HG03060 (cell line): Measurements from ENCODE around the gene STC2.

Experiments used
- ATAC-seq: cut with Tn5 transposase; IDR thresholded peaks from one replicate; pipeline ENCODE4 v1.9.1; 2021; ENCODE audit warnings: low read depth, moderate number of reproducible peaks; ENCODE audit not compliant: unreplicated experiment

STC2 gene

DNA sequence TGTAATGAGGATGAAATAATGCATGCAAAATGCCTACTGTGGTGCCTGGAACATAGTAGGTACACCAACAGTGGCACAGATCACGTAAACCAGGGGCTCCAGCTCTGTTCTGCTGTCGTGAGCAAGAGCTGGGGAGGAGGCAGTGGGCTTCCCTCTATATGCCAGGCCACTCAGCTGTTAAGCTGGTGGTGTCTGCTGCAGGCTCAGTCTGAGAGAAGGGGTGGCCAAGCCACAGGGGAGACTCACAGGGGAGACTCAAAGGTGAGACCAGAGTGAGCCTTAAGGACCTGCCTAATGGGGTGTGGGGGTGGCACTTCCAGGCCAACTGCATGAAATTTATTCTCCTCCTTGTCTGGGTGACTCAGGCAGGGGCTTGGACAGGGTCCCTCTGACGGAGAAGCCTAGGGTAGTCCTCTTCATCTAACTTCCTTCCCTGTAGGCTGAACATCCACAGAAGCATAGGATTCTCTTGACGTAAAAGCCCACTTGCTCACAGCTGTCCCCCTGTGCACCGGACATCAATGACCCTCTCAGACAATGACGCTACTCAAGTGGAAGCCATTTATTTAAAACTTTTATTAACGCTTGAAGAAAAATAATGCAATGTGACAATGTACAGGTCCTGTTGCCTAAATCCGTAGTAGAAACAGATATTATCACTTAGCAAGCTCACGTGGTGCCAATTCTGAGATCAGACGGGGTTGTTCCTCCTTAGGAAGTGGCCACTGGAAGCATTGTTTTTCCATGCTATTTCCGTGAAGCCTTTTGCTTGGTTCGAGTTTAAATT lies 13.9 kb downstream of the STC2 start:
- no peak for ATAC-seq

DNA sequence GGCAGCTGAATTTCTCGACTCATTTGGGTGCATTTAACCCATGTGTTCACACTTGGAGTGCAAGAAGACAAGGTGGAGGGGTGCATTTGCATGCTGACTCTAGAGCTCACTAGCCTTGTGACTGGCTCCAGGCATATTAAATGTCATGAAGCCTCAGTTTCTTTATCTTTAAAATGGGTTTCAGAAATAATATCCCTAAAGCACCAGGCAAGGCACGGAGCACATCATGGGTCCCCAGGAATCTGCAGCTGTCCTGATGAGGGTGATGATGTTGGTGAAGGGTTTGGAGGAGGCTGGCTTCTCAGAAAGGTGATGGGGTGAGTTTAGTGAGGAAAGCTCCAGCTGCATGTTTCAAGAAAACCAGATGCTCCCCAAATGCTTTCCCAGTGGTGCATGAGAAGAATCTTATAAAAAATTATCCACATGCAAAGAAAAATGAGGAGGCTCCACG lies 14.8 kb downstream of the STC2 start:
- ATAC-seq, result no peak

DNA sequence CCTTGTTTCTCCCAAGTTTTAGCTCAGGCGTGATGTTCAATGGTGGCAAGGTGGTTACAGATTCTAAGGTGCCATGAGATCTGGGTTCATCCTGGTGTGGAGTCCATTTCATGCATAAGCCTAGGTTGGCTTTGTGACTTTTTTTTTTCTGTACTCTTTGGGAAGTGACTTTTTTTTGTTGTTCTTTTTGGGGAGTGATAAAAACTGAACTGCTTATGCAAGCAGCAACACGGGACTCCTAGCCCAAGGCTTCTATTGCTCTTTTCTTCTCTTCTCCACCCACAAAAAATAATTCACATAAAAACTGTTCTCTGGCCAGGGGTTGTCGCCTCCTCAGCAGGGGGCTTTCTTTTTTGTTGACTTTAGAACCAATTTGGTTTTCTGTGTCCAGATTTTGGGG lies 15.4 kb downstream of the STC2 start:
- ATAC-seq, result no peak

DNA sequence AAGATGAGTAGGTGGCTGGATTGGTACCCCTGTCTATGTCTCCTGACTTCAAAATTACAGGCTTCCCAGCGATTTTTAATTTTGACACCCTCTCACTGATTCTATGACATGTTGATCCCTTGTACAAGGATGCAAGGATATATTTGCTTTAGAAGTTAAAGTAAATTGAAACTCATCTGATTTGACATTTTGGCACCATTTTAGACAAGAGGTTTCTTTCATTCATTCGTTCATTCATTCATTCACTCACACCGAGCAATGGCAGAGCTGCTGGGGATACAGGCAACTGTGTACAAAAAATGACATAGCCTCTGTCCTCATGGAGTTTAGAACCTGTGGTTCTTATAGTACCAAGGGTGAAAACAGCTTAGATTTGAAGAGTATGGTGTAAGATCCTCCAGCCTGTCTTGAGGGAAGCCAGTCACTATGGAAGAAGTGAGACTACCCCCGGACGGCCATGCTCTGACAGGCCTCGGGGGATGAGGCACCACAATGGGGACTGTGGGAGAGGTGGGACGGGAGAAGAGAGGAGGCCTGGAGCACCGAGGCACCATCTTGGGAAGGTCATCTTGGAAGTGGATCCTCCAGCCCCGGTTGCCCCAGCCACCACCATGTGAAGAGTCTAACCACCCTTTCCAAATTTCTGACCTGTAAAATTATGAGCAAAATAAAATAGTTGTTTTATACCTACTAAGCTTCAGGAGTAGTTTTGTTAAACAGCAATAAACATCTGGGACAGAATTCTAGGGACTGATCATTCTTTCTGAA lies 16.2 kb downstream of the STC2 start:
- ATAC-seq, result no peak

DNA sequence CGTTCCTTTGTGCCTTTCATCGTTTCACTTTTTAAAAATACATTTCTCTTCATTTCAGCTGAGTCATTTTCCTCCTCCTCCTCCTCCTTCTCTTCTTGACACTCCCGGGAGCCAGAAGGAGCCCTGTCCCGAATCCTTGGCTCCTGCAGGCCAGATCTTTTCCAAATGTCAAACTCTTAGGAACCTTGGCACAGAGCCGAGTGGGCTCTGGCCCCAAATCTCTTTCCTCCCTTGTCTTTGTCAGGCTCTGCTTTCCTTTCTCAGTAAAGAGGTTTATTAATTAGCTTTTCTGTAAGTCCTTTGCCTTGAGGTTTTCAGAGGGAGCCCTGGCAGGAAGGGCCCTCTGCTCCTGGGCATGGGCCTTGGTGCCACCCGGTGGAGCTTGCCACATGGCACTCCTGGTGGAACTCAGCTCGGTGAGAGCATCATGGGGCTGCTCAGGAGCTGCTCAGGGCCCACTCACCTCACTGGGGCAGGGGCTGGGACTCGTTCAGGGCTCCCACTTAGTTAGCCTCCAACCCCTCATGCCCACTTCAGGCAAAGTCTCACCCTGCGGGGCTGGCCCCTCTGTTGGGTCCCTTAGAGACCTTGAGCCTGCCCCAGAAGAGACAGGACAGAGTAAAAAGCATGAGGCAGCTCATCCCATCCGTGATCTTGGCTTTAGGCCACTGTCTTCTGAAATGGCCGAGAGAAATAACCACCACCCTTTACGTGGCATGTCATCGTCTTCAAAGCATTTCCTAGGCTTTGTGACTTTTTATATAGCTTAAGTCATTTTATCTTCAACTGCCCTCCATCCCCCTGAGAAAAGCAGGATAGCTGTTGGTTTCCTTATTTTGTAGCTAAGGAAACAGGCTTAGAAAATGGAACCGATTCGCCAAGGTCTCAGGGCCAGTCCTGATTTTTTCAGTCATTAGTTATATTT lies 17.1 kb downstream of the STC2 start:
- no peak for ATAC-seq

DNA sequence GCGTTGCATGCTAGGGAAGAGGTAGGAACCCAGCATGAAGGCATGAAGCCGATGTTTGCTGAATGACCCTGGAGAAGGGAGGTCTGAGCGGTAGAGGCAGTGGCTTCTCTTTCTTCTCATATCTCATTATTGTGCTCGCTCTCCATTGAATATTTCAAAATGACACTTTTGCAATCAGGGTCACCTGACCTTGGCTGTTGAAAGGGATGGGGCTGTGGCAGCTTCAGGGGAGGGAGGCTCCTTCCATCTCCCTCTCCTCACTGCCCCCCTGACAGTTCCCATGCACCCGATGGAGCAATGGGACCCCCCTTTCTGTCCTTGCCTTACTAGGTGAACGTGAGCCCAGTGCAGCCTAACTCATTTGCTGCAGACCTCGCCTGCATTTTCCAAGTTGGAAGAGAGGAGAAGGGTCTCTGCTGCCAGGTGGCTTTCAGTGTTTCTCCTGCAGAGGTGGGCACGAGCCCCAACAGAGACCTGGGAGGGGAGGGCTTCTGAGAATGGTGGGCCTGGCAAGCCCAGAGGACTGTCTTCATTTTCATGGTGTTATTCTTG lies 17.9 kb downstream of the STC2 start:
- ATAC-seq, result no peak

DNA sequence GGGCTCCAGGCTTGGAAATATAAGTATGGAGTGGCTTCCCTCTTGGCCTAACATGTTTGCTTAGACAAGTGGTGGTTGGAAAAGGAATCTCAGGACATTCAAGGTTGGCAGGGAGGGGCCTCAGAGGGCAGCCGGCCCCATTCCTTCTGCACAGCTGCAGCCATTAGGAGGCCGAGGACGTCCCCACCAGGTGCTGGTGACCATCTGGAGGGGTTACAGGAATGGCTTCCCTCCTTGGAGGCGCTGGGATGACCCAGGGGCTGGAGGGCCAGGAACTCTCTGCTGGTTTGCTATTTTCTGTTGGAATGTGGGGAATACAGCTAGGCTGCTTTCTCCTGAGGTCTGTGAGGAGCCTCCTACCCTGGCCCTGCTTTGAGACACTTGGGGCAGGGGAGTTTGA lies 18.5 kb downstream of the STC2 start:
- no peak for ATAC-seq

DNA sequence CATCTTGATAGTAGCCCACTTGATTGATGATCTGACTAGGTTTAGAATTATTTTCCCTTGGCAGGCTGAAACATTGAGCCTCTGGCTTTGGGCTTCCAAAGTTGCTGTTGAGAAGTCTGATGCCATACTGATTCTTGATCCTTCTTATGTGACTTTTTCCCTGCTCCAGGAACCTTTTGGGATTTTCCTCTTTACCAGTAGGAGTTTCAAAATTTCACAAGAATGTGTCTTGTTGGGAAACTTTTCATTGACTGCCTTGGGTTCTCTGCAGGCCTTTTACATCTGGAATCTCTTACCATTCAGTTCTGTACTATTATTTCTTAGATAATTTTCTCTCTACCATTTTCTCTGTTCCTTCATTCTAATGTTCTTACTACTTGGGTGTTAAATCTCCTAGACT lies 20.0 kb downstream of the STC2 start:
- ATAC-seq, result no peak

DNA sequence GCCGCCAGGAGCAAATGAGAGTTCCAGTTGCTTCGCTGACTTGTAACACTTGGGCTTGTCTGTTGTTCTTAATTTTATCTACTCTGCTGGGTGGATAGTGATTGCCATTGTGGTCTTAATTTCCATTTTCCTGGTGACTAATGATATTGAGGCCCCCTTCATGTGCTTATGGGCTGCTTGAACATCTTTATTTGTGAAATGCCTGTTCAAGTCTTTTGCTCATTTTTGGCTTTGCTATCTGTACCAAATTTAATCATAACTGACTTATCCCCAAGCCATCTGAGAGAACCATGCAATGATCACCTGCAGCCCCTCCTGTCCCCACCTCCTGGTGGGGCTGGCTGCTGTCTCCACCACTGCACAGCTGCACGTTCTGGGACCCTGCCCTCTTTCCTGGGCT lies 20.5 kb downstream of the STC2 start:
- ATAC-seq, result no peak

DNA sequence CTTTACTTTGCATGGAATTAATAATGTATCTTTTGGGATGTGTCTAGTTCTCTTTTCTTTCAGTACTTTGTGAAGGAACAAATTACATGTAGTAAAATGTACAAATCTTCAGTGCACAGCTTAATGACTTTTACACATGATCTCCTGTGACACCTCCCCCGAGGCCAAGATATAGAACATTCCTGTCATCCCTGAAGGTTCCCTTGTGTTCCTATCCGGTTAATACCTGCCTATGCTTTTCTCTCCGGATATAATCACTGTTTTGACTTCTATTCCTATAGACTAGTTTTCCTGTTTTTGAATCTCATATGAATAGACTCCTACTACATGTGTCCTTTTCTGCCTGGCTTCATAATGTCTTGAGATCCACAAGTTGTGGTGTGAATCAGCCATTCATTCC lies 21.5 kb downstream of the STC2 start:
- no peak for ATAC-seq

DNA sequence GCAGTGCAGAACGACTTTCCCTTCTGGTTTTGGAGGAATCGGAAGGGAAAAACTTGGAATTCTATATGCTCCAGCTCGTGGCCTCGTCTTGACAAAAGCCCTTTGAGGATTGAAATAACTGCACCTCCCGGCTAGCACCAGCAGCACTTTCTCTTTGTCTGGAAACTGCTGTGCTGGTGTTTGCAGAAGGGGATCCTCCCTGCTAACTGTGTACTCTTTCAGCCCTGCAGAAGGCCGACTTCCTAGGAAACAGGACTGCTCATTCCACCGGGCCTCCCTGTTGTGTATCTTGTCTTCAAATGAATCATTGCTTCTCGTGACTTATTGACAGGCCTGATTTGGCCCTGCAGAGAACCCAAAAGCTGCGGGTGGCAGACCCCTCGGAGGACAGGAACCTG lies 23.6 kb downstream of the STC2 start:
- ATAC-seq, result no peak

DNA sequence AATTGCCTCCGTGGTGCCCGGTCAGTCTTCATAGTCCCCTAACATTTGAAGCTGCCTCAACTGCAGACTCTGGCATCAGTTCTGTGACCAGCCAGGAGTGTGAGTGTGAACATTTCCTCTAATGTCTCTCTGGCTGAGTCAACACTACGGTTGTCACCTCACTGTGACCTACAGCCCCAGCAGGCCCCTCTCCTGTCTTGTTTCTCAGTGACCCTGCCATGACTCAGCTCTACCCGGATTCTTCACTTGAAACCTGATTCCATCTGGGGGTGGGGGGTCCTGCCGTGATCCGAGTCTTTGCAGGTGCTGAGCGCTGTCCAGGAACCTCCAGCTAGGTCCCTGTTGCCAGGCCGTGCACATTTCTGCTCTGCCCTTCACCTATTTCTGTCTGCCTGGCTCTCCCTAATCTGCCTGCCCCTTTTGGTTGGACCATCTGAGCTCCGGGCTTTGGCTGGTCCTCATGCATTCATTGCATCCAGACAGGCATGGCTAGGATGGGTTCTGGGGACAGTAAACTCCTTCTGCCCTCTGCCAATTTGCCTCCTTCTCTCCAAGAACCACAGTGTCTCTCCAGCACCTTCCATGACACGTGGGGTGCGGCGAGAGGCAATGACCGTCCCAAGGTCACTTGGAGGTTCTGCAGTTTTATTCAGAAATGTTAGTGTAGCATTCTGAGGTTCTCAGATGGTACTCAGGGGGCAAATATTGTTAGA lies 24.2 kb downstream of the STC2 start:
- ATAC-seq, result no peak

DNA sequence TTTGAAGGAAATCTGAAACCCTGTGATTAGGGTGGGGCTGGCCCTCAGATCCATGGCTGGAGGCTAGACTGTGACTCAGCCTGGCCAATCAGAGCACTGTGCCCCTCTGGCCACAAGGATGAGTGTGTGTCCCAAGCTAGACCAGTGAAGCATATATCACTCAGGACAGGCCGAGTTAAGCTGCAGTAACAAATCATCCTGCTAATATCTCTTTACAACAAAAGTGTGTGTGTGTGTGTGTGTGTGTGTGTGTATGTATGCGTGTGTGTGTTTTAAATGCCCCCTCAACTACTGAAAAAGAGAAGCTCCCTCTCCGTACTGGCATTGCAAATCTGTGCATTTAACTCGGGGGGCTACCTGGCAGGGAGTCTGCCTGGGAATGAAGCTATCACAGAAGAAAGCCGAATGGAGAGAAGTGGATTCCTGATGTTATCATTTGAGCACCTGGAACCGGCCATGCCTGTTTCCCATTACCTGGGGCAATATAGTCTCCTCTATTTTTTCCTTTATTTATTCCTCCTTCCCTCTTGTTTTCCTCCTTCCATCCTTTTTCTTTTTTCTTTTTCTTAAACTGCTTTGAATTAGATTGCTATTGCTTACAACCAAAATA lies 25.6 kb downstream of the STC2 start:
- no peak for ATAC-seq

DNA sequence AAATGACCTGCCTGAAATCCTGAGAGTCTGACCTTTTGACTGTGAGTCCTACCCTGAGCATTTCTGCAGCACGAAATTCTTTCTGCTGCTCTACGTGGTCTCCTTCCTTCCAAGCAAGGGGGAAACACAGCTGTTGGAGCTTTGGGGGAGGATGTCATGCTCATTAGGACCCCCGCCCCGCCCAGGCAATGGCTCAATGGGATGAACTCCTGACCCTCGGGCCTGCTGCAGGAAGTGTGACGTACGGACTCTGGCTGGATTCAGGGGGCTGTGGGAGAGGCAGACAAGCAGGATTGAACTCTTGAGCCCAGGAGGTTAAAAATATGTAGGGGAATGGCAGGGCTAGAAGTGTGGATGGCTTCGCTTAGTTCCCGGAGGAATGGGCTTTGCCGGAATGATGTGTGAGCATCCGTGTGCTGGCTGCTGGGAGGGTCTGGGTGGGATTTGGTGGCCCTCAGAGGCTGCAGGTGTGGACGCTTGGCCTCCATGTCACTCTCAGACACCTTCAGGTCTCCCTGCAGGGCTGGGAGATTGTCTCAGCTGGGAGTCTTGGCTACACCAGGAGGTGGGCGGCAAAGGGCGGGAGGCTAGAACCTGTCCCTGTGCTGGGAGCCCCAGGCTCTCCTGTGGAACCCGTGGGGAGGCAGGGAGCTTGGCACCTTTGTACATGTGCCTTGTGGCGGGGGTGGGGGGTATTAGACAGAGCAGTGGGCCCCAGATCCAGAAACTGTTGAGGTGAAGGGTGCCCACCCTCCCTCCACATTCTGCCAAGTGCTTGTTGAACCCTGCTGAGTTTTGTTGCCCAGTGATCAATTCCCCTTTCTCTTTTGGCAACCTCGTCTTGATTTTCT lies 26.3 kb downstream of the STC2 start:
- ATAC-seq, result no peak

DNA sequence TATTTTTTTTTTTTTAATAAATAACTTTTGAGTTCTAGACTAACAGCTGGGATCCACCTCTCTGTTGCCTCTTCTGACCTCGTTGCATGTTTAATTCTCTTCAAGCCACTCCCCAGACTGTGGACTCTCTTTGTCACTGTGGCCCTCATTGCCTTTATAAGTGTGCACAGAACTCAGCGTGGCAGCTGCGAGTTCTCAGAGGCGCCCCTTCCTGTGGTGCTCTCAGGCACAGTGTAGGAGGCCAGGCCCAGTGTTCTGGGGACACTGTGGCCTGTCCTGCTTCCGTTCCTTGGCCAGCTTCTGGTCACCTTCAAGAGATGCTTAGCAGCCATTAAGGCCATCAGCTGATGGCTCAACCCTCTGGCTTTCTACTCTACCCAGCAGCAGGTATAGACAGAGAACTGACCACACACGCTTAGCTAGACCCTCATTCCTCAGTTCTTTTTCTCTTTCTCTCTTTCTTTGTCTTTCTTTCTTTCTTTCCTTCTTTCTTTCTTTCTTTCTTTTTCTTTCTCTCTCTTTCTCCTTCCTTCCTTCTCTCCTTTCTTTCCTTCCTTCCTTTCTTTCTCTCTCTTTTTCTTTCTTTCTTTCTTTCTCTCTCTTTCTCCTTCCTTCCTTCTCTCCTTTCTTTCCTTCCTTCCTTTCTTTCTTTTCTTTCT lies 27.7 kb downstream of the STC2 start:
- no peak for ATAC-seq

DNA sequence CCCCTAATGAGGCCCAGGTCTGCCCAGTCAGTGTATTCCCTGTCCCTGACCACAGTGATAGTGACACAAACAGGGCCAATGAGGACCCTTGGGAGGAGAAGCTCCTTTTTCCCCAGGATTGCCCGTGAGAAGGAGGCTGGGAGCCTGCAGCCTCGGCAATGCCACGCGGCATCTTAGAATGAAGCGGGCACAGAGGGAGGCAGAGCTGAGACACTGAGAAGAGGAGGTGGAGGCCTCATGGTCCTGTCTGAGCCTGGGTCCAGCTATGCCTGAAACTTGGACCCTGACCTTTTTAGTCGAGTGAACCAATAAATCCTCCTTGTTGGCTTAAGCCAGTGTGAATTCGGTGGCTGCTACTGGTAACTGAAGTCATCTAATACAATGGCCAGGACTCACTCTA lies 28.4 kb downstream of the STC2 start:
- ATAC-seq, result no peak

DNA sequence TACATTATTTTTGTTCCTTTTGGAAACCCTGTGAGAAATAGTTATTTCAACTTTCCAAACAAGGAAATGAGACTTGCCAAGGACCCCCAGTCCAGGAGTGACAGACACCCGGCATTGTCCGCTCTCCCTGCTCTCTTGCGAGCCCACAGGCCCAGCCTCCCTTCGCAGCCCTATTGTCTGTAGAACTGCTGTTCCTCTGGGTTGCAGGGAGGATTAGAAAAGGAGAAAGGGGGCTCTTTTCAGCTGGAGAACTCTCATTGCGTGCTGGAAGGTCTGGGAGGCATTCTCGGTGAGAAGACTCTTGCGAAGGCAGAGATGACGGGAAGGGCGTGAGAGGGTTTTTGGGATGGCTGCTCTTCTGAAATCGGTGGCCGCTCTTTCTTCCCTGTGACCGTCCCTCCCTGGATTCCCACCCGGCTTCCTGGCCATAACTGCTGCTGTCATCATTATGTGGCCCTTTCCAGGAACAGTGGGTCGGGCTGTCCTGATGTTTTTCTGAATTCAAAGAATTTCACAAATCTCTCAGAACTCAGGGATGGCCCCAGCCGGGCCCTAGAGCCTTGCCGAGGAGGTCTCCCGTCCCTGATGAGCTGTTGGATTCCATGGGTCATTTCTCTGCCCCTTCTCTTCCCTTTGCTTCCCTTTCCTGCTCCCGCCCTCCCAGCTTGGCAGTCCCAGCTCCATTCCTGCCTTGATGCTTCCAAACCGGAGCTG lies 29.8 kb downstream of the STC2 start:
- ATAC-seq, result no peak

DNA sequence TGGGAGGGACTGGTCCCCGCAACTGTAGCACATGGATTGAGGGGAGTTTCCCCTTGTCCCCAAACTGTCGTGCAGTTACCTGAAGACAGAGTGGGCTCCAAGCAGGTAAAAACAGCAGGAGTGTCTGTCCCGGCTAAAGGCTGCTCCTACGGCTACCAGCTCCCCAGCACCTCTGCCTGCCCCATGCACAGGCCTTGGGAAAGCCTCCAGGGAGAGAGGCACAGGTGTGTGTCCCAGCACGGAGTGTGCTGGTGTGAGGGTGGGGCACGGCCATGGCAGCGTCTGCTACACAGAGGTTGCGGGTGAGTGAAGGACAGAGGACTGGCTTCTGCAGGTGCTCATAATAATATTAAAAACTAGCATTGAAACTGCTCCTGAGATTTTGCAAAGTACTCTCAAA lies 30.4 kb downstream of the STC2 start:
- no peak for ATAC-seq
